Effector memory CD4-positive, alpha-beta T cell (primary cell): ENCODE results near the gene MAP3K5.
"Not testable (repeated sequence)": the region's sequence is repeated elsewhere in the genome, so short reads cannot be mapped to it uniquely, and the experiment has no call there.

Experiments used
- DNase-seq, 3 donors: peaks; one replicate each; pipeline ENCODE4 v3.0.0-alpha.2; 2020
- H3K27ac ChIP-seq: 2 replicates; pipeline ENCODE4 v1.7.0; 2013; ENCODE audit warnings: mild to moderate bottlenecking, low read length, moderate library complexity; ENCODE audit not compliant: insufficient read depth, poor library complexity, severe bottlenecking
- H3K27me3 ChIP-seq: replicated peaks from 2 replicates; pipeline ENCODE4 v1.7.0; 2013; ENCODE audit warnings: mild to moderate bottlenecking, low read length; ENCODE audit not compliant: insufficient read depth, control insufficient read depth, poor library complexity, severe bottlenecking
- H3K36me3 ChIP-seq: 2 replicates; pipeline ENCODE4 v1.7.0; 2013; ENCODE audit warnings: mild to moderate bottlenecking, low read length, moderate library complexity; ENCODE audit not compliant: control insufficient read depth, insufficient read depth
- H3K4me1 ChIP-seq: 2 replicates; pipeline ENCODE4 v1.7.0; 2013; ENCODE audit warnings: low read length, mild to moderate bottlenecking; ENCODE audit not compliant: control insufficient read depth, insufficient read depth, poor library complexity, severe bottlenecking
- H3K4me3 ChIP-seq: 2 replicates; pipeline ENCODE4 v1.7.0; 2013; ENCODE audit warnings: low read length, low read depth, mild to moderate bottlenecking; ENCODE audit not compliant: insufficient read depth, poor library complexity, severe bottlenecking
- H3K9me3 ChIP-seq: 2 replicates; pipeline ENCODE4 v1.7.0; 2013; ENCODE audit warnings: mild to moderate bottlenecking, low read length, moderate library complexity; ENCODE audit not compliant: control insufficient read depth

The MAP3K5 gene

DNA sequence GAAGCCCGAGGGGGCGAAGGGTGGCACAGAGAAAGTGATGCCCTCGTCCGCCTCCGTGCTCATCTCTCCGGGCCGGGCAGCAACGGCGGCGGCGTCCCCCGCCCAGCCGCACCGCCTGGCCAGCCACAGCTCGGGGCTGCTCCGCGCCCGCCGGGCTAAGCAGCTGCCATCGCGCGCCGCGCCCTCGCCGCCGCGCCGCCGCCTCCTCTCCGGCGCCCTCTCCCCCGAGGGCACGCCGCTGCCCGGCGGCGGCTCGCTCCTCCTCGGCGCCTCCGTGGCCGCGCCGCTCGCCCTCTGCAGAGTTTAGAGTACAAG is 225 bp downstream of the MAP3K5 start:
- no peaks in the 10 kb centered on the region for H3K9me3 ChIP-seq
- no peaks in the 10 kb centered on the region for H3K36me3 ChIP-seq
- H3K27me3 ChIP-seq, result no peaks in the 10 kb centered on the region
- H3K4me1 ChIP-seq, result peaks cover 21% of the 10 kb centered on the region
- peak overlapping the region; percentile 94 for H3K4me3 ChIP-seq
- DNase-seq, result peak in 1 of 3 donors; percentile 31
- peak overlapping the region; percentile 99 for H3K27ac ChIP-seq

DNA sequence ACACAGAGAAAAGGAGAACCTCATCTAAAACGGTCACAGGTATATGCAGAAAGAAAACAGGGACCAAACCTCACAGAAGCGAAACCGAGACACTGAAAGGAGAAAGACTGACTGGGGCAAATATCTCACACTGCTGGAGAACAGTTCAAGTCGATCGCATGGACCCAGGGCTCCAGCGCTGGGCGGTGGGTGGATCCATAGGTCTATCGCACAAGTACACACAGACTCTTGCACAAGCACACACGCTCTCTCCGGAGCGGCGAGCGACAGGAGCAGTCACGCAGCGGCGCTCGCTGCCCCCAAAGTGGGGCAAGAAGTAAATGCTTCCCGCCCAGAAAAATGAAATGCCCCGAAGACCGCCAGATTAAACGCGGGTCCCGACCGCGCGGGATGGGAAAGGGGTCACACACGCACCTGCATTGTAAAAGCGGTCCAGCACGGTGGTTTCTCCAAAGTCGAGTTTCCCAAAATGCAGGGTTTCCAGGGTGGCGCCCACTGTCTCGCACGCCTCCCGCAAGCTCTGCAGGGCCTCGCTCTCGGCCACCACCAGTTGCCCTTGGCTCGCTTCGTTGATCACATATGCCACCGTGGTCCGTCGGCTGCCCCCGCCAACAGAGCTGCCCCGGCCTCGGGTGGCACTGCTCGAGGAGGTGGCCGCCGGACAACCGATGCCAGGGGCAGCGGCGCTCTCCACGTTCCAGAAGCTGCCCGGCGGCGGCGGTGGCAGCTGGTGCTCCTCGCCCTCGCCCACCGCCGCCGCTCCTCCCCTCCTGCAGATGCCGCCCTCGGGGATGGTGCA is 782 bp downstream of the MAP3K5 start:
- peak overlapping the region; percentile 99 for H3K27ac ChIP-seq
- no peaks in the 10 kb centered on the region for H3K9me3 ChIP-seq
- H3K36me3 ChIP-seq, result no peaks in the 10 kb centered on the region
- peak; percentile 21 to 29 (median 25) for DNase-seq
- H3K27me3 ChIP-seq, result no peaks in the 10 kb centered on the region
- H3K4me3 ChIP-seq, result peak overlapping the region; percentile 94
- peaks cover 23% of the 10 kb centered on the region for H3K4me1 ChIP-seq

DNA sequence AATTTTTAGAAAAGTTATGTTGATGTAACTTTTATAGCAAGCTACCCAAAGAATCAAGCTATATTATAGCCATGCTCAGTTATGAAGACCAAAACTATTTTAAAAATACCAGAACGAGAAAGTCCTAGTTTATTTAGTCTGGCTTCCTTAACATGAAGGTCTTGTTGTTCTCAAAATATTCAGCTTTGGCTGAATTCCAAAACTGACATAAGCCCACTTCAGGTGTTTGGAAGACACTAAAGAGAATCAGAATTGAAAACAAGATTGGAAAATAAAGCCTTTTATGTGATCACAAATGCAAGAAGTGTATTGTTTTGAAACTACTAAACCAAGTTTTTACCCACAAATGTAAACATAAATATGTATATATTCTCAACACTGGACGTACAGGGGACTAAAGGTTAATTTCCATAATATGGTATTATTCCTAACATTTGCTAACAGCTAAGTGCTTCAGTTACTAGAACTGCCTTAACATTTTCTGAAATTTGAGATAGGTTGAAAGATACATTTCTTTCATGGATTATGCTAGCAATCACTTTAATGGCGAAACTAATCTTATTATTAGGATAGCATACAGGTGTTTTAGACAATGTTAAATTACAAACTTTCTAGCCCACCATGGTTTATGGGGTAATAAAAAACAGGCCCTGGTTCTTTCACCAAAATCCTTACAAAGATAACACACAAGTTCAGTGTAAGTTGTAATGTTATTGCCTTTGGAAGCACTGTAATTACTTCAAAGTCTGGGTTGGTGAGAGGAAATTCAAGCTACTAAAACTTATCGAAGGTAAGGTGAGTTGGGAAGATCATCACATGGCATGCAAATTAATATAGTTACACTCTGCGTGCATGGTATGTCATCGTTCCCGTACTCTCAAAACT is 1.6 kb downstream of the MAP3K5 start:
- H3K27me3 ChIP-seq, result no peaks in the 10 kb centered on the region
- H3K36me3 ChIP-seq, result no peaks in the 10 kb centered on the region
- H3K9me3 ChIP-seq, result no peaks in the 10 kb centered on the region
- H3K4me3 ChIP-seq, result peak overlapping the region; percentile 94
- H3K27ac ChIP-seq, result peak overlapping the region; percentile 99
- peaks cover 32% of the 10 kb centered on the region for H3K4me1 ChIP-seq
- no peak for DNase-seq

DNA sequence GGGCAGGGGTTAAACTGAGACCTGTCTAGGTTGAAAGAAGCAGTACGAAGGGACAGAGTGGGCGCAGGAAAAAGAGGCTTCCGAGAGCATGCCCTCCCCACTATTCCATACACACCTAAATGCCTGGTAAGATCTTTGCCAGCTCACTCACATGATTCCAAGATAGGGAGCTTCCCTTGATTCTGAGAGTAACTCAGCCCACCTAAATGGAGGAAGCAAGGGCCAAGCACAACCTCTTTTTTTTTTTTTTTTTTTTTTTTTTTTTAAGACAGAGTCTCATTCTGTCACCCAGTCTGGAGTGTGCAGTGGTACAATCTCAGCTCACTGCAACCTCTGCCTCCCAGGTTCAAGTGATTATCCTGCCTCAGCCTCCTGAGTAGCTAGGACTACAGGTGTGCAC is 2.8 kb downstream of the MAP3K5 start:
- H3K4me1 ChIP-seq, result peaks cover 41% of the 10 kb centered on the region
- not testable (repeated sequence) for H3K9me3 ChIP-seq, H3K27me3 ChIP-seq, DNase-seq, H3K36me3 ChIP-seq, H3K27ac ChIP-seq
- H3K4me3 ChIP-seq, result peak overlapping the region; percentile 1

DNA sequence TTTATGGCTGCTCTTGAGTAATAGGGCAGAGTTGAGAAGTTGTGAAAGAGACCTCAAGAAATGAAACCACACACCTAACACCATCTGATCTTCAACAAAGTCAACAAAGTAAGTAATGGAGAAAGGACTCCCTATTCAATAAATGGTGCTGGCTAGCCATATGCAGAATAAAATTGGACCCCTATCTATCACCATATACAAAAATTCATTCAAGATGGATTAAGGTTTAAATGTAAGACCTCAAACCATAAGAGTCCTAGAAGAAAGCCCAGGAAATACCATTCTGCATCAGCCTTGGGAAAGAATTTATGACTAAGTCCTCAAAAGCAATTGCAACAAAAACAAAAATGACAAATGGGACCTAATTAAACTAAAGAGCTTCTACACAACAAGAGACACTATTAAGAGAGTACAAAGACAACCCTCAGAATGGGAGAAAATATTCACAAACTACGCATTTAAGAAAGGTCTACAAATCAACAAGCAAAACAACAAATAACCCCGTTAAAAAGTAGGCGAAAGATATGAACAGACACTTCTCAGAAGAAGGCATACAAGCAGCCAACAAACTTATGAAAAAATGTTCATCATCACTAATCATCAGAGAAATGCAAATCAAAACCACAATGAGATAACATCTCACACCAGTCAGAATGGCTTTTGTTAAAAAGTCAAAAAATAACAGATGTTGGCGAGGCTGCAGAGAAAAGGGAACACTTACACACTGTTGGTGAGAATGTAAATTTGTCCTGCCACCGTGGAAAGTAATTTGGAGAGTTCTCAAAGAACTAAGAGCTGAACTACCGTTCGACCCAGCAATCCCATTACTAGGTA is 4.0 kb downstream of the MAP3K5 start:
- no peaks in the 10 kb centered on the region for H3K9me3 ChIP-seq
- peak overlapping the region; percentile 22 for H3K4me3 ChIP-seq
- no peaks in the 10 kb centered on the region for H3K36me3 ChIP-seq
- H3K27ac ChIP-seq, result peak overlapping the region; percentile 50
- no peaks in the 10 kb centered on the region for H3K27me3 ChIP-seq
- no peak for DNase-seq
- H3K4me1 ChIP-seq, result peaks cover 53% of the 10 kb centered on the region

DNA sequence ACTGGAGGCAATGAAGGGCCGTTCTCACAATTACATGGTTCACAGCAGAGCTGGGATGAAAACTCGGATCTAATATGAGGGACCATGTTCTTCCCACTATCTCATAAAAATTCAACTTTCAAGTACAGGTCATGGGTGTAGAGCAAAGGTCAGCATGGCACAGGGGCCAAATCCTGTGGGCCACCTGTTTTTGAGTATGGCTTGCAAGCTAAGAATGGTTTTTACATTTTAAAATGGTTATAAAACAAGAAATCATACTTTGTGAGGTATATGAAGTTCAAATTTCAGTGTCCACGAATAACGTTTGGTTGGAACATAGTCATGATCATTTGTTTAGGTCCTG is 4.6 kb downstream of the MAP3K5 start:
- peak overlapping the region; percentile 22 for H3K4me3 ChIP-seq
- no peaks in the 10 kb centered on the region for H3K27me3 ChIP-seq
- no peaks in the 10 kb centered on the region for H3K36me3 ChIP-seq
- DNase-seq, result no peak
- peak overlapping the region; percentile 50 for H3K27ac ChIP-seq
- no peaks in the 10 kb centered on the region for H3K9me3 ChIP-seq
- peaks cover 56% of the 10 kb centered on the region for H3K4me1 ChIP-seq

DNA sequence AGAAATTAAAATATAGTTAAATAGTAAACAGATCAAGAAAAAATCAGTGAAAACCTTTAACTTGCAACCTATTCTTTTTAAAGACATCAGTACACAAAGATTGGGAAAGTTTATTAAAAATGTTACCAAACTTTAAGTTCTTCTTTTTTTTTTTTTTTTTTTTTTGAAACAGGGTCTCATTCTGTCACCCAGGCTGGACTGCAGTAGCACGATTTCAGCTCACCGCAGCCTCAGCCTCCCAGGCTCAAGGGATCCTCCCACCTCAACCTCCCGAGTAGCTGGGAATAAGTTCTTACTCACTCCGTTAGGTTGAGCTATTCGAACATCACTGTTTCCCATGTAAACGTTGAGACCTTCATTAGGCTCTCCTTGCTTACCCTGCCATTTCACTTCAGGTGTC is 5.6 kb downstream of the MAP3K5 start:
- Histone ChIP-seq H3K4me3 (no peak overlapping the region), H3K27ac (peak overlapping the region; percentile 31), H3K36me3 (no peaks in the 10 kb centered on the region), H3K4me1 (peaks cover 62% of the 10 kb centered on the region), H3K27me3 (no peaks in the 10 kb centered on the region), H3K9me3 (no peaks in the 10 kb centered on the region)
- DNase-seq, result no peak

DNA sequence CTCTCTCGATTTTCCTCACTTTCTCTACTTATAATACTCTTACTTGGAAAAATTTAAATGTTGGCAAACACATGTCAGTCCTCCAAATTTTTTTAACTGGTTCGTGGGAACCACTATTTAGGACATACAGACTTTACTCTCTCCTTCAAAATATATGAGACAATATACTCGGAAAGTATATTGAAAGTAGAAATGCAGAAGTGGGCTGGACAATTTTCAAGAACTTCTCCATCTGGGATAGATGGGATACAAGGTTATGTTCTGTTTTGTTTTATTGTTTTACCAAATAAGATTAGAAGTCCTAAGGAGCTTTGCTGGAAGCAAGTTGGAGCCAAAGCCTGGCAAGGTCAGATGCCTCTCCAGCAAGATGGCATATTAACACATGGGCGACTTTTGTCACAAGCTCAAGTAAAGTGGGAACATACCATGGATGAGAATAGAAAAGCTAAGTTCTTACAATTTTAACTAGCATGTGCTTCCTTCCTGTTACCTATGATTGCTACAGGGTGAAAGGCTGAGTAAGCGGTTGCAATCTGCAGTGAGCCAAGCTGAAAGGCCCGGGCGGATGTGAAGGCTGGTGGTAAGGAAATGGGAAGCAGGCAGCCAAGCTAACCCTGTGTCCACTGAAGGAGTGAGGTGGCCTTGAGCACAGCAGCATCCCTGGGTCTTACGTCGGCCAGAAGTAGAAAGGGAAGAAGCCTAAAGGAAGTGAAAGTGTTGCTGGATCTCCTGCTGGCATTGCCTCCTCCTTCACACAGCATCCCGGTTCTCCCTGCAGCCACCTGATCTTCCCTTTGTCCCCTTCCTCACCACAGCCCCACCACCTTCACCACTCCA is 7.1 kb downstream of the MAP3K5 start:
- H3K4me1 ChIP-seq, result peaks cover 61% of the 10 kb centered on the region
- no peaks in the 10 kb centered on the region for H3K27me3 ChIP-seq
- no peaks in the 10 kb centered on the region for H3K9me3 ChIP-seq
- no peak for DNase-seq
- H3K4me3 ChIP-seq, result peak overlapping the region; percentile 13
- H3K27ac ChIP-seq, result peak overlapping the region; percentile 45
- H3K36me3 ChIP-seq, result no peaks in the 10 kb centered on the region

DNA sequence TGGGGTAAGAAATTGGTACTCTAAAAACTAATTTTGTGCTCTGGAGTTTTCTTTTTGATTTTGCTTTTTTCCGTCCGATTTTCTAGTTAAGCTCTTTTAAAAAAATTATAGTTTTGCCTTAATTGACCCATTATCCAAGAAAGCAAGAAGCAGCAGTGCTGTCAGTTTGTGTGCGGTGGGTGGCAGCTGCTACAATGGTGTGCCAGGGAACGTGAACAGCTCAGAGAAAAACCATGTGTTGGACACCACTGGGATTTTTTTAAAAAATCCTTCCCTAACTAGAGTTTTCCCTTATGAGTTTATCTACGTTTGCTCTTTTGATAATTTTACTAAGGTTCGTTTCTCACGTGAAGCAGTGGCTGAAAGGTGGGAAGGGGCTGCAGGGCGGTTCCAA is 8.0 kb downstream of the MAP3K5 start:
- no peak for DNase-seq
- H3K27ac ChIP-seq, result no peak overlapping the region
- no peaks in the 10 kb centered on the region for H3K9me3 ChIP-seq
- H3K4me3 ChIP-seq, result no peak overlapping the region
- no peaks in the 10 kb centered on the region for H3K36me3 ChIP-seq
- H3K4me1 ChIP-seq, result peaks cover 62% of the 10 kb centered on the region
- H3K27me3 ChIP-seq, result no peaks in the 10 kb centered on the region
